Panc1 (cell line): Measurements from ENCODE around the gene CGN.

Experiments used
- POLR2AphosphoS5 ChIP-seq: IDR thresholded peaks from 2 replicates; pipeline ENCODE4 v1.6.1; 2012; ENCODE audit warnings: mild to moderate bottlenecking, low read depth, low read length, moderate library complexity
- SIN3A ChIP-seq: IDR thresholded peaks from 2 replicates; pipeline ENCODE4 v1.6.1; 2012; ENCODE audit warnings: low read depth, mild to moderate bottlenecking, low read length, moderate library complexity, borderline replicate concordance; ENCODE audit not compliant: insufficient read depth
- TCF7L2 ChIP-seq: IDR thresholded peaks from 2 replicates; pipeline ENCODE4 v1.6.1; 2011; ENCODE audit warnings: mild to moderate bottlenecking, low read depth, low read length, inconsistent platforms
- TF ChIP-seq, protein P1 (sequence below): fragments of 450-650 bp; IDR thresholded peaks from 2 replicates; pipeline ENCODE4 v1.5.1; 2017; ENCODE audit warnings: mild to moderate bottlenecking
- TF ChIP-seq, protein P2 (sequence below), 2 experiments: IDR thresholded peaks; 2 replicates each; pipeline ENCODE4 v1.6.1; 2011 to 2012; ENCODE audit warnings: low read depth in 2 of 2, control low read depth in 1 of 2, low read length in 1 of 2, mild to moderate bottlenecking in 1 of 2, moderate library complexity in 1 of 2; ENCODE audit not compliant: insufficient read depth in 1 of 2

DNA sequence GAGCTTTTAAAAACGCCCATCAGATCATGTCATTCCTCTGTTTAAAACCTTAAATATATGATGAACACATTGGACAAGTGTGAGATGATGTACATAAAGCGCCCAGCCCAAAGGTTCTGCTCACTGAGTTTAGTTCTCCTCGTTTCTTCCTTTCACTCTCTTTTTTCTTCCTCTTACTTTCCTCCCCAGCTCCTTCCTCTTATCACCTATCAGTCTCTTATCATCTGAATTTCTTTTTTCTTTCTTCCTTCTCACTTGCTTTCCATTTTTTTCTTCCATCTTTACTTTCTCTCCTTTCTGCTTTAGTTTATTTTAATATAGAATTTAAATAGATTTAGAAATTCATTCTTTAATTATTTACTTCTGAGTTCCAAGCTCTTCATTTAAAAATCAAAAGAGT, 34.1 kb upstream of the CGN start:
- TF ChIP-seq, protein P1, sequence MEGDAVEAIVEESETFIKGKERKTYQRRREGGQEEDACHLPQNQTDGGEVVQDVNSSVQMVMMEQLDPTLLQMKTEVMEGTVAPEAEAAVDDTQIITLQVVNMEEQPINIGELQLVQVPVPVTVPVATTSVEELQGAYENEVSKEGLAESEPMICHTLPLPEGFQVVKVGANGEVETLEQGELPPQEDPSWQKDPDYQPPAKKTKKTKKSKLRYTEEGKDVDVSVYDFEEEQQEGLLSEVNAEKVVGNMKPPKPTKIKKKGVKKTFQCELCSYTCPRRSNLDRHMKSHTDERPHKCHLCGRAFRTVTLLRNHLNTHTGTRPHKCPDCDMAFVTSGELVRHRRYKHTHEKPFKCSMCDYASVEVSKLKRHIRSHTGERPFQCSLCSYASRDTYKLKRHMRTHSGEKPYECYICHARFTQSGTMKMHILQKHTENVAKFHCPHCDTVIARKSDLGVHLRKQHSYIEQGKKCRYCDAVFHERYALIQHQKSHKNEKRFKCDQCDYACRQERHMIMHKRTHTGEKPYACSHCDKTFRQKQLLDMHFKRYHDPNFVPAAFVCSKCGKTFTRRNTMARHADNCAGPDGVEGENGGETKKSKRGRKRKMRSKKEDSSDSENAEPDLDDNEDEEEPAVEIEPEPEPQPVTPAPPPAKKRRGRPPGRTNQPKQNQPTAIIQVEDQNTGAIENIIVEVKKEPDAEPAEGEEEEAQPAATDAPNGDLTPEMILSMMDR = no peak
- TF ChIP-seq POLR2AphosphoS5 (no peak), SIN3A (no peak), TCF7L2 (no peak)
- TF ChIP-seq, protein P2, sequence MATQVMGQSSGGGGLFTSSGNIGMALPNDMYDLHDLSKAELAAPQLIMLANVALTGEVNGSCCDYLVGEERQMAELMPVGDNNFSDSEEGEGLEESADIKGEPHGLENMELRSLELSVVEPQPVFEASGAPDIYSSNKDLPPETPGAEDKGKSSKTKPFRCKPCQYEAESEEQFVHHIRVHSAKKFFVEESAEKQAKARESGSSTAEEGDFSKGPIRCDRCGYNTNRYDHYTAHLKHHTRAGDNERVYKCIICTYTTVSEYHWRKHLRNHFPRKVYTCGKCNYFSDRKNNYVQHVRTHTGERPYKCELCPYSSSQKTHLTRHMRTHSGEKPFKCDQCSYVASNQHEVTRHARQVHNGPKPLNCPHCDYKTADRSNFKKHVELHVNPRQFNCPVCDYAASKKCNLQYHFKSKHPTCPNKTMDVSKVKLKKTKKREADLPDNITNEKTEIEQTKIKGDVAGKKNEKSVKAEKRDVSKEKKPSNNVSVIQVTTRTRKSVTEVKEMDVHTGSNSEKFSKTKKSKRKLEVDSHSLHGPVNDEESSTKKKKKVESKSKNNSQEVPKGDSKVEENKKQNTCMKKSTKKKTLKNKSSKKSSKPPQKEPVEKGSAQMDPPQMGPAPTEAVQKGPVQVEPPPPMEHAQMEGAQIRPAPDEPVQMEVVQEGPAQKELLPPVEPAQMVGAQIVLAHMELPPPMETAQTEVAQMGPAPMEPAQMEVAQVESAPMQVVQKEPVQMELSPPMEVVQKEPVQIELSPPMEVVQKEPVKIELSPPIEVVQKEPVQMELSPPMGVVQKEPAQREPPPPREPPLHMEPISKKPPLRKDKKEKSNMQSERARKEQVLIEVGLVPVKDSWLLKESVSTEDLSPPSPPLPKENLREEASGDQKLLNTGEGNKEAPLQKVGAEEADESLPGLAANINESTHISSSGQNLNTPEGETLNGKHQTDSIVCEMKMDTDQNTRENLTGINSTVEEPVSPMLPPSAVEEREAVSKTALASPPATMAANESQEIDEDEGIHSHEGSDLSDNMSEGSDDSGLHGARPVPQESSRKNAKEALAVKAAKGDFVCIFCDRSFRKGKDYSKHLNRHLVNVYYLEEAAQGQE (IDR thresholded peaks at IDR 0.05; ENCODE audit: insufficient read depth in 1 of 2, low read depth in 2 of 2, low read length in 1 of 2) = no peak
